ENCODE results near the gene DNAH2.

The DNAH2 gene

GRCh38 chr17:7846765-7847661 is 129.5 kb downstream of the DNAH2 start:
- TF ChIP-seq CTCF (IDR thresholded peaks at IDR 0.05; ENCODE audit: low read depth, low read length): no peak
- H3K4me3 ChIP-seq (ENCODE audit: low read depth, low read length): no peak overlapping the region

GRCh38 chr17:7848131-7848579 is 130.6 kb downstream of the DNAH2 start:
- TF ChIP-seq CTCF (IDR thresholded peaks at IDR 0.05; ENCODE audit: low read depth, low read length): no peak
- H3K4me3 ChIP-seq (ENCODE audit: low read depth, low read length): no peak overlapping the region

GRCh38 chr17:7848739-7849129 is 131.2 kb downstream of the DNAH2 start:
- no peak for TF ChIP-seq CTCF (IDR thresholded peaks at IDR 0.05; ENCODE audit: low read depth, low read length)
- H3K4me3 ChIP-seq (ENCODE audit: low read depth, low read length): no peak overlapping the region

GRCh38 chr17:7849130-7849750 is 131.7 kb downstream of the DNAH2 start:
- TF ChIP-seq CTCF (IDR thresholded peaks at IDR 0.05; ENCODE audit: low read depth, low read length): no peak
- no peak overlapping the region for H3K4me3 ChIP-seq (ENCODE audit: low read depth, low read length)

GRCh38 chr17:7849751-7850504 is 132.4 kb downstream of the DNAH2 start:
- TF ChIP-seq CTCF (IDR thresholded peaks at IDR 0.05; ENCODE audit: low read depth, low read length): no peak
- H3K4me3 ChIP-seq (ENCODE audit: low read depth, low read length): no peak overlapping the region

- no peak overlapping the region for H3K4me3 ChIP-seq (ENCODE audit: low read depth, low read length)
- TF ChIP-seq CTCF (IDR thresholded peaks at IDR 0.05; ENCODE audit: low read depth, low read length): no peak
These were observed 133.3 kb downstream of the DNAH2 start for GRCh38 chr17:7850701-7851437.
